GM13977 (cell line): ENCODE data around the gene COMMD1.
"Not testable (repeated sequence)": the region's sequence is repeated elsewhere in the genome, so short reads cannot be mapped to it uniquely, and the experiment has no call there.

Source experiments
- DNase-seq: peaks from one replicate; pipeline ENCODE4 v3.0.0; 2012; ENCODE audit warnings: low spot score
- CTCF ChIP-seq: IDR thresholded peaks from 2 replicates; pipeline ENCODE4 v1.5.1; 2012; ENCODE audit warnings: mild to moderate bottlenecking, control low read depth; ENCODE audit not compliant: insufficient read depth; ENCODE audit errors: extremely low read depth, missing control alignments
- in situ Hi-C: fragments of 300-500 bp; cut with MboI; formaldehyde crosslinking; loops from one replicate; pipeline ENCODE4 v1.12.0; 2022; ENCODE audit warnings: low sequenced_read_pairs, low pct_unique_long_range_greater_than_20kb, mixed read lengths, inconsistent platforms; ENCODE audit not compliant: unreplicated experiment

The COMMD1 gene

GRCh38 chr2:61905372-61906185, at the start of gene COMMD1:
Gene COMMD1 (plus strand): TSS chr2:61905674. CDS start chr2:61905679, 5 bp downstream.
- no peak for TF ChIP-seq CTCF
- DNase-seq = peak; percentile 74
- in situ Hi-C loops = loop anchor here (25.0 kb wide), 1 partner anchor 857 kb away; no protein-coding TSS in a partner anchor

- in situ Hi-C loops = no loop called here
- no peak for TF ChIP-seq CTCF
- no peak for DNase-seq
Measured at GRCh38 chr2:61857224-61857623, 48.2 kb upstream of the COMMD1 start.

- TF ChIP-seq CTCF = no peak
- DNase-seq = no peak
- in situ Hi-C loops = no loop called here
Measured at GRCh38 chr2:61862085-61862484, 43.4 kb upstream of the COMMD1 start.

- DNase-seq, in situ Hi-C loops: not testable (repeated sequence)
Measured at GRCh38 chr2:61866482-61867089, 38.9 kb upstream of the COMMD1 start.

GRCh38 chr2:61876400-61876799, 29.1 kb upstream of the COMMD1 start:
- no peak for DNase-seq
- in situ Hi-C loops = no loop called here
- no peak for TF ChIP-seq CTCF

- in situ Hi-C loops = no loop called here
Measured at GRCh38 chr2:61877571-61878245, 27.8 kb upstream of the COMMD1 start.

More at GRCh38 chr2:61877571-61878245, 27.8 kb upstream of the COMMD1 start:
- no peak for DNase-seq
- TF ChIP-seq CTCF = no peak
